Loucy (cell line): ENCODE measurements around the gene ORC4.
"Not testable (repeated sequence)": the region's sequence is repeated elsewhere in the genome, so short reads cannot be mapped to it uniquely, and the experiment has no call there.

Experiments used
- H2AFZ ChIP-seq: fragments of 200-600 bp; sonication (generic); 2 replicates; pipeline ENCODE4 v1.6.0; 2016; ENCODE audit warnings: antibody characterized with exemption, mild to moderate bottlenecking, low read length, moderate library complexity
- H3F3A ChIP-seq: fragments of 200-600 bp; 2 replicates; pipeline ENCODE4 v1.6.0; 2016; ENCODE audit warnings: antibody characterized with exemption, low read depth, mild to moderate bottlenecking
- H3K27me3 ChIP-seq: fragments of 200-600 bp; sonication (generic); 2 replicates; pipeline ENCODE4 v1.6.1; 2014; ENCODE audit warnings: low read length, mild to moderate bottlenecking; ENCODE audit not compliant: insufficient read depth, poor library complexity, severe bottlenecking
- H3K36me3 ChIP-seq: fragments of 200-600 bp; sonication (generic); 2 replicates; pipeline ENCODE4 v1.6.1; 2016; ENCODE audit warnings: low read length; ENCODE audit not compliant: insufficient read depth
- H3K4me1 ChIP-seq: fragments of 200-600 bp; sonication (generic); 2 replicates; pipeline ENCODE4 v1.5.1; 2014; ENCODE audit warnings: low read length, mild to moderate bottlenecking; ENCODE audit not compliant: insufficient read depth, poor library complexity, severe bottlenecking
- H3K4me2 ChIP-seq: fragments of 200-600 bp; sonication (generic); 2 replicates; pipeline ENCODE4 v1.6.0; 2014; ENCODE audit warnings: antibody characterized with exemption, low read length, low read depth, mild to moderate bottlenecking; ENCODE audit not compliant: poor library complexity, severe bottlenecking
- H3K4me3 ChIP-seq: fragments of 200-600 bp; sonication (generic); 2 replicates; pipeline ENCODE4 v1.5.1; 2014; ENCODE audit warnings: low read length, mild to moderate bottlenecking, mixed read lengths; ENCODE audit not compliant: poor library complexity, severe bottlenecking
- H3K79me2 ChIP-seq: fragments of 200-600 bp; sonication (generic); 2 replicates; pipeline ENCODE4 v1.6.1; 2014; ENCODE audit warnings: low read length; ENCODE audit not compliant: insufficient read depth
- H3K9ac ChIP-seq: fragments of 200-600 bp; sonication (generic); 2 replicates; pipeline ENCODE4 v1.6.0; 2014; ENCODE audit warnings: mild to moderate bottlenecking, low read depth, low read length, moderate library complexity; ENCODE audit not compliant: poor library complexity, severe bottlenecking
- H3K9me2 ChIP-seq: fragments of 200-600 bp; sonication (generic); replicated peaks from 2 replicates; pipeline ENCODE4 v1.6.1; 2016; ENCODE audit warnings: low read depth, low read length, mixed read lengths
- H3K9me3 ChIP-seq: fragments of 200-600 bp; sonication (generic); 2 replicates; pipeline ENCODE4 v1.6.1; 2014; ENCODE audit warnings: mild to moderate bottlenecking, antibody characterized with exemption, low read length, low read depth; ENCODE audit not compliant: insufficient read depth
- H4K20me1 ChIP-seq: fragments of 200-600 bp; sonication (generic); 2 replicates; pipeline ENCODE4 v1.6.0; 2014; ENCODE audit warnings: antibody characterized with exemption, low read length, mild to moderate bottlenecking; ENCODE audit not compliant: insufficient read depth, poor library complexity, severe bottlenecking
- EZH2phosphoT487 ChIP-seq: fragments of 200-600 bp; IDR thresholded peaks from 2 replicates; pipeline ENCODE4 v1.6.1; 2018; ENCODE audit warnings: antibody characterized with exemption, mild to moderate bottlenecking, moderate library complexity, borderline replicate concordance
- TF ChIP-seq, protein P1 (sequence below): fragments of 200-600 bp; sonication (generic); conservative IDR thresholded peaks from 2 replicates; pipeline ENCODE4 v1.5.1; 2014; ENCODE audit warnings: mild to moderate bottlenecking, antibody characterized with exemption, low read length

ORC4 gene

DNA sequence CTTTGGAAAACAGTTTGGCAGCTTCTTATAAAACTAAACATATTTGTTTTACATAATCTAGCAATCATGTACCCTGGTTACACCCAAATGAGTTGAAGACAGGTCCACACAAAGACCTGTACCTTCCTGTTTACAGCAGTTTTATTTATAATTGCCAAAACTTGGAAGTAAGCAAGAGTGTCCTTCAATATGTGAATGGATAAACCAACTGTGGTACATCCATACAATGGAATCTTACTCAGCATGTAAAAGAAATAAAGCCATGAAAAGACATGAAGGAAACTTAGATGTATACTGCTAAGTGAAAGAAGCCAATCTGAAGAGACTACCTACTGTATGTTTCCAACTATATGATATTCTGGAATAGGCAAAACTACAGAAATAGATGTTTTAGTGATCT lies 23.7 kb downstream of the ORC4 start:
- H3K9me2 ChIP-seq: no peaks in the 10 kb centered on the region
- no peak overlapping the region for H2AFZ ChIP-seq
- H3K9ac ChIP-seq: no peak overlapping the region
- no peaks in the 10 kb centered on the region; the same call in 1 of the 2 replicates for H3K9me3 ChIP-seq
- H3K4me2 ChIP-seq: no peak overlapping the region
- TF ChIP-seq, protein P1, sequence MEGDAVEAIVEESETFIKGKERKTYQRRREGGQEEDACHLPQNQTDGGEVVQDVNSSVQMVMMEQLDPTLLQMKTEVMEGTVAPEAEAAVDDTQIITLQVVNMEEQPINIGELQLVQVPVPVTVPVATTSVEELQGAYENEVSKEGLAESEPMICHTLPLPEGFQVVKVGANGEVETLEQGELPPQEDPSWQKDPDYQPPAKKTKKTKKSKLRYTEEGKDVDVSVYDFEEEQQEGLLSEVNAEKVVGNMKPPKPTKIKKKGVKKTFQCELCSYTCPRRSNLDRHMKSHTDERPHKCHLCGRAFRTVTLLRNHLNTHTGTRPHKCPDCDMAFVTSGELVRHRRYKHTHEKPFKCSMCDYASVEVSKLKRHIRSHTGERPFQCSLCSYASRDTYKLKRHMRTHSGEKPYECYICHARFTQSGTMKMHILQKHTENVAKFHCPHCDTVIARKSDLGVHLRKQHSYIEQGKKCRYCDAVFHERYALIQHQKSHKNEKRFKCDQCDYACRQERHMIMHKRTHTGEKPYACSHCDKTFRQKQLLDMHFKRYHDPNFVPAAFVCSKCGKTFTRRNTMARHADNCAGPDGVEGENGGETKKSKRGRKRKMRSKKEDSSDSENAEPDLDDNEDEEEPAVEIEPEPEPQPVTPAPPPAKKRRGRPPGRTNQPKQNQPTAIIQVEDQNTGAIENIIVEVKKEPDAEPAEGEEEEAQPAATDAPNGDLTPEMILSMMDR: no peak
- no peak for TF ChIP-seq EZH2phosphoT487
- no peaks in the 10 kb centered on the region for H3F3A ChIP-seq
- peaks cover 5% of the 10 kb centered on the region for H4K20me1 ChIP-seq
- peaks cover 84% of the 10 kb centered on the region for H3K79me2 ChIP-seq
- H3K4me3 ChIP-seq: no peak overlapping the region
- H3K27me3 ChIP-seq: no peaks in the 10 kb centered on the region
- H3K36me3 ChIP-seq: peaks cover 6% of the 10 kb centered on the region; the same call in 1 of the 2 replicates
- no peaks in the 10 kb centered on the region for H3K4me1 ChIP-seq

DNA sequence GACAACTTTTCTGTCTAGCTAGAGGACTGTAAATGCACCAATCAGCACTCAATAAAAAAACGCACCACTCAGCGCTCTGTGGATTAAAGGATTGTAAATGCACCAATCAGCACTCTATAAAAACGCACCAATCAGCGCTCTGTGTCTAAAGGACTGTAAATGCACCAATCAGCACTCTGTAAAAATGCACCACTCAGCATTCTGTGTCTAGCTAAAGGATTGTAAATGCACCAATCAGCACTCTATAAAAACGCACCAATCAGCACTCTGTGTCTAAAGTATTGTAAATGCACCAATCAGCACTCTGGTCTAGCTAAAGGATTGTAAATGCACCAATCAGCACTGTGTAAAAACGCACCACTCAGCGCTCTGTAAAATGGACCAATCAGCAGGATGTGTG lies 25.6 kb downstream of the ORC4 start:
- not testable (repeated sequence) for H3K27me3 ChIP-seq, H3K9me3 ChIP-seq, H2AFZ ChIP-seq, H3F3A ChIP-seq, H3K4me1 ChIP-seq, H3K4me2 ChIP-seq, H3K36me3 ChIP-seq, H4K20me1 ChIP-seq, H3K9me2 ChIP-seq, H3K9ac ChIP-seq, H3K4me3 ChIP-seq
- H3K79me2 ChIP-seq: peaks cover 81% of the 10 kb centered on the region

DNA sequence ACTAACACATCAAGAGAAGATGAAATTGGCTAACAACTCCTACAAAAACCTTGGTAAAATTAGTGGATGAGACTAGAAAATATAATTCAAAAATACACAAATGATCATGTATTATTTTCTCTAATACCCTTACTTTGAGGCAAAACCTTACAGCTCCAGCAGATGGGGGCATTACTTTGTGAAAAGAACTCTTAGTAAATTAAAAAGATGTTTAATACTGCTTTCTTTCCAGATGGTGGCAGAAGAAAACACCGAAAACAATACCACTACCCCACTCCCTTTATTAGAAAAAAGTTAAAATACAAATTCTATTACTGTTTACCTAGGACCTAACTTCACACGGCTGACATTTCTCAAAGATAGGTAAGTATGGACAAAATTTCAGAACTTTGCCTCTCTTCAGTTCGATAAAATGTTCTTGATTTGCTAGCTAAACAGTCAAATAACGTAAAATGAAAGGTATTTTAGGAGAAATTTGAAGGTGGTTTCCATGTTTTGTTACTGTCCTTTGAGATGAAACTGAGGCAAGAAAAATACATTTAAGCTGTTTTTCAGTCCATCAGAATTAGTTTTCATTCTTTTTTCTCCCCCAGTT lies 30.6 kb downstream of the ORC4 start:
- Histone ChIP-seq H3K4me2 (no peak overlapping the region), H4K20me1 (no peaks in the 10 kb centered on the region), H3K9me3 (no peaks in the 10 kb centered on the region), H3K9ac (no peak overlapping the region), H3K36me3 (no peaks in the 10 kb centered on the region), H3F3A (no peaks in the 10 kb centered on the region), H3K27me3 (no peaks in the 10 kb centered on the region), H2AFZ (no peak overlapping the region), H3K79me2 (peaks cover 73% of the 10 kb centered on the region), H3K9me2 (no peaks in the 10 kb centered on the region), H3K4me1 (no peaks in the 10 kb centered on the region), H3K4me3 (no peak overlapping the region)
- TF ChIP-seq EZH2phosphoT487: no peak
- TF ChIP-seq, protein P1: peak; percentile 96

DNA sequence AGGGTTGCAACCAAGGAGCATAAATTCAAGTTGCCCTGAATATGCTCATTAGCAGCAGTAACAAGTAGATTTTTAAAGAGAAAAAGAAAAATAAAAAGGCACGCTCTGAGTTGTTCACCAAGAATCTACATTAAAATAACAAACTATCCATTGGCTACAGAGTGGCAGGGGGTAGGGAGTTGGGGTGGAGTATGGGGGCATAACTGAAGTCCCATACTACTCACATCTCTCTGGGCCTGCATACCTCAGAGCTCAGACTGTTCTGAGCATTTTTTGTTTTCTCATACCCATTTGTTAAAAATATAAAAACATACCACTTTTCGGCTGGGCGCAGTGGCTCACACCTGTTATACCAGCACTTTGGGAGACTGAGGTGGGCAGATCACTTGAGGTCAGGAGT lies 31.4 kb downstream of the ORC4 start:
- no peaks in the 10 kb centered on the region for H3K4me1 ChIP-seq
- no peaks in the 10 kb centered on the region for H3F3A ChIP-seq
- no peaks in the 10 kb centered on the region for H3K9me3 ChIP-seq
- H2AFZ ChIP-seq: no peak overlapping the region
- H3K9ac ChIP-seq: no peak overlapping the region
- H3K9me2 ChIP-seq: no peaks in the 10 kb centered on the region
- H3K27me3 ChIP-seq: no peaks in the 10 kb centered on the region
- no peaks in the 10 kb centered on the region for H3K36me3 ChIP-seq
- H4K20me1 ChIP-seq: no peaks in the 10 kb centered on the region
- no peak overlapping the region for H3K4me2 ChIP-seq
- no peak overlapping the region for H3K4me3 ChIP-seq
- peaks cover 71% of the 10 kb centered on the region for H3K79me2 ChIP-seq
- TF ChIP-seq, protein P1: no peak
- no peak for TF ChIP-seq EZH2phosphoT487
